Neural progenitor cell (in vitro differentiated cells): Measurements from ENCODE around the gene FBXL17. TPM values are rescaled to one million over a fixed set of nuclear protein-coding genes. Genes with fewer than 3 reads are reported as not detected.
A peak's percentile ranks its signal among the peaks of the same experiment; 100 is the strongest.

ENCODE experiments used
- DNase-seq: peaks from one replicate; pipeline ENCODE4 v3.0.0-alpha.2; 2016; ENCODE audit warnings: low spot score
- H2AFZ ChIP-seq: fragments of 200-600 bp; sonication (generic); replicated peaks from 2 replicates; pipeline ENCODE4 v1.6.1; 2016; ENCODE audit warnings: antibody characterized with exemption
- H3F3A ChIP-seq: fragments of 200-600 bp; sonication (generic); 2 replicates; pipeline ENCODE4 v1.6.1; 2016; ENCODE audit warnings: antibody characterized with exemption, low read depth
- H3K27ac ChIP-seq: fragments of 200-600 bp; sonication (generic); 2 replicates; pipeline ENCODE4 v1.5.1; 2016; ENCODE audit warnings: mild to moderate bottlenecking
- H3K27me3 ChIP-seq: fragments of 200-600 bp; sonication (generic); 2 replicates; pipeline ENCODE4 v1.6.1; 2016; ENCODE audit warnings: mild to moderate bottlenecking, moderate library complexity
- H3K36me3 ChIP-seq: fragments of 200-600 bp; sonication (generic); 2 replicates; pipeline ENCODE4 v1.5.1; 2016
- H3K4me1 ChIP-seq: fragments of 200-600 bp; sonication (generic); 2 replicates; pipeline ENCODE4 v1.6.1; 2016; ENCODE audit warnings: mixed run types
- H3K4me2 ChIP-seq: fragments of 200-600 bp; sonication (generic); 2 replicates; pipeline ENCODE4 v1.6.1; 2016
- H3K4me3 ChIP-seq: fragments of 200-600 bp; sonication (generic); 2 replicates; pipeline ENCODE4 v1.5.1; 2016
- H3K79me2 ChIP-seq: fragments of 200-600 bp; sonication (generic); 2 replicates; pipeline ENCODE4 v1.6.1; 2016; ENCODE audit warnings: low read depth
- H3K9ac ChIP-seq: fragments of 200-600 bp; sonication (generic); 2 replicates; pipeline ENCODE4 v1.6.1; 2016
- H3K9me3 ChIP-seq: fragments of 200-600 bp; sonication (generic); 2 replicates; pipeline ENCODE4 v1.5.1; 2016; ENCODE audit warnings: low read depth
- H4K20me1 ChIP-seq: fragments of 200-600 bp; sonication (generic); 2 replicates; pipeline ENCODE4 v1.6.1; 2016; ENCODE audit warnings: low read depth
- H3K27ac Mint-ChIP-seq: 3 replicates; pipeline ENCODE4 v1.8.0; 2021; ENCODE audit warnings: mixed read lengths
- H3K27me3 Mint-ChIP-seq: 2 replicates; pipeline ENCODE4 v1.8.0; 2022; ENCODE audit warnings: low read depth, mild to moderate bottlenecking, inconsistent platforms, moderate library complexity, mixed read lengths; ENCODE audit not compliant: insufficient read depth
- H3K36me3 Mint-ChIP-seq: 3 replicates; pipeline ENCODE4 v1.8.0; 2021; ENCODE audit warnings: mixed read lengths
- H3K4me1 Mint-ChIP-seq: 3 replicates; pipeline ENCODE4 v1.8.0; 2021; ENCODE audit warnings: mixed read lengths
- H3K4me3 Mint-ChIP-seq: 3 replicates; pipeline ENCODE4 v1.8.0; 2021; ENCODE audit warnings: mild to moderate bottlenecking, moderate library complexity, mixed read lengths
- H3K9me3 Mint-ChIP-seq: 3 replicates; pipeline ENCODE4 v1.8.0; 2020; ENCODE audit warnings: mixed read lengths
- CTCF ChIP-seq: fragments of 200-600 bp; sonication (generic); IDR thresholded peaks from 2 replicates; pipeline ENCODE4 v1.5.1; 2017; ENCODE audit warnings: antibody characterized with exemption, mild to moderate bottlenecking
- EZH2 ChIP-seq: fragments of 200-600 bp; sonication (generic); IDR thresholded peaks from 2 replicates; pipeline ENCODE4 v1.6.1; 2017; ENCODE audit warnings: antibody characterized with exemption, mild to moderate bottlenecking, moderate library complexity
- EZH2phosphoT487 ChIP-seq: fragments of 200-600 bp; sonication (generic); IDR thresholded peaks from 2 replicates; pipeline ENCODE4 v1.6.1; 2017; ENCODE audit warnings: antibody characterized with exemption
- total RNA-seq: library from RNA; depleted of rRNA; stranded (reverse); fragments of >200 nt; gene quantifications from 2 replicates; pipeline ENCODE4 v1.2.3, GENCODE V29; 2015; ENCODE audit warnings: low replicate concordance

FBXL17 gene
- total RNA-seq, 1 donor from 2014 or later: 7.6 TPM

- TF ChIP-seq EZH2 (no peak), EZH2phosphoT487 (no peak)
- Histone ChIP-seq H3F3A (peaks cover 28% of the 10 kb centered on the region), H4K20me1 (peaks cover 11% of the 10 kb centered on the region), H3K9me3 (peaks cover 5% of the 10 kb centered on the region), H3K79me2 (peaks cover 34% of the 10 kb centered on the region), H3K9ac (peak overlapping the region; percentile 59), H3K27me3 (no peaks in the 10 kb centered on the region), H2AFZ (peak overlapping the region; percentile 69), H3K4me1 (peaks cover 15% of the 10 kb centered on the region), H3K4me3 (peak overlapping the region; percentile 82), H3K36me3 (no peaks in the 10 kb centered on the region), H3K27ac (peak overlapping the region; percentile 82), H3K4me2 (peak overlapping the region; percentile 98)
- peak overlapping the region; percentile 90 for H3K4me3 Mint-ChIP-seq
- peaks cover 15% of the 10 kb centered on the region for H3K36me3 Mint-ChIP-seq
- peaks cover 11% of the 10 kb centered on the region for H3K9me3 Mint-ChIP-seq
- H3K27ac Mint-ChIP-seq: no peak overlapping the region
- DNase-seq: peak; percentile 75
- H3K27me3 Mint-ChIP-seq: no peaks in the 10 kb centered on the region
- H3K4me1 Mint-ChIP-seq: peaks cover 26% of the 10 kb centered on the region
Observed at GRCh38 chr5:108380531-108381349, 1.2 kb downstream of the FBXL17 start.

GRCh38 chr5:108379722-108380530, 2.0 kb downstream of the FBXL17 start:
- peak overlapping the region; percentile 90 for H3K4me3 Mint-ChIP-seq
- Histone ChIP-seq H3F3A (peaks cover 28% of the 10 kb centered on the region), H3K36me3 (no peaks in the 10 kb centered on the region), H4K20me1 (peaks cover 11% of the 10 kb centered on the region), H3K27ac (no peak overlapping the region), H3K9ac (peak overlapping the region; percentile 59), H3K4me2 (peak overlapping the region; percentile 98), H3K4me1 (peaks cover 15% of the 10 kb centered on the region), H3K79me2 (peaks cover 42% of the 10 kb centered on the region), H3K27me3 (no peaks in the 10 kb centered on the region), H3K9me3 (peaks cover 10% of the 10 kb centered on the region), H2AFZ (no peak overlapping the region), H3K4me3 (peak overlapping the region; percentile 82)
- H3K27me3 Mint-ChIP-seq: no peaks in the 10 kb centered on the region
- TF ChIP-seq CTCF (no peak), EZH2phosphoT487 (no peak), EZH2 (no peak)
- H3K27ac Mint-ChIP-seq: peak overlapping the region; percentile 44
- peaks cover 18% of the 10 kb centered on the region for H3K9me3 Mint-ChIP-seq
- peaks cover 26% of the 10 kb centered on the region for H3K4me1 Mint-ChIP-seq
- peaks cover 22% of the 10 kb centered on the region for H3K36me3 Mint-ChIP-seq
- DNase-seq: no peak

- Histone ChIP-seq H3K9ac (no peak overlapping the region), H3F3A (peaks cover 6% of the 10 kb centered on the region), H3K79me2 (peaks cover 61% of the 10 kb centered on the region), H3K4me2 (no peak overlapping the region), H3K27me3 (no peaks in the 10 kb centered on the region), H3K4me1 (peaks cover 15% of the 10 kb centered on the region), H2AFZ (no peak overlapping the region), H3K27ac (no peak overlapping the region), H3K9me3 (peaks cover 21% of the 10 kb centered on the region), H4K20me1 (peaks cover 11% of the 10 kb centered on the region), H3K36me3 (no peaks in the 10 kb centered on the region), H3K4me3 (no peak overlapping the region)
- Mint-ChIP-seq H3K36me3 (peaks cover 37% of the 10 kb centered on the region), H3K4me3 (no peak overlapping the region), H3K27me3 (peaks cover 2% of the 10 kb centered on the region), H3K9me3 (peaks cover 43% of the 10 kb centered on the region), H3K4me1 (peaks cover 16% of the 10 kb centered on the region), H3K27ac (no peak overlapping the region)
- no peak for TF ChIP-seq CTCF
- TF ChIP-seq EZH2phosphoT487: no peak
- no peak for DNase-seq
Observed at GRCh38 chr5:108375768-108376167, 6.1 kb downstream of the FBXL17 start.
